Measurements from ENCODE around the gene SNRNP40. TPM values are rescaled to one million over a fixed set of nuclear protein-coding genes. Genes with fewer than 3 reads are reported as not detected.

Gene SNRNP40
- total and polyA plus RNA-seq, 2 donors (not counting 1 experiment from before 2014, with no cell fraction given), result 31.7 to 65.6 TPM

- CTCF ChIA-PET, result no interaction called here
- DNase-seq, result no peak
Observed at GRCh38 chr1:31244326-31244725, 52.3 kb downstream of the SNRNP40 start.

More at GRCh38 chr1:31244326-31244725, 52.3 kb downstream of the SNRNP40 start:
- H3K4me2 ChIP-seq (replicated peaks; ENCODE audit: low read depth, low read length, poor library complexity, severe bottlenecking), result no peak overlapping the region
- no peak overlapping the region for H2AFZ ChIP-seq (ENCODE audit: insufficient read depth, low read depth, low read length, poor library complexity, severe bottlenecking)
- H3K79me2 ChIP-seq (ENCODE audit: control insufficient read depth, insufficient read depth, low read length), result no peaks in the 10 kb centered on the region
- H3K4me1 ChIP-seq (ENCODE audit: control insufficient read depth in 2 of 2, insufficient read depth in 2 of 2, low read length in 2 of 2), result peaks cover 9 to 13% of the 10 kb centered on the region in 2 donors
- H3K9me3 Mint-ChIP-seq (ENCODE audit: insufficient read depth), result no peaks in the 10 kb centered on the region
- H3K27ac Mint-ChIP-seq, result peak overlapping the region; percentile 7
- WGBS (ENCODE audit: insufficient coverage), result 100% methylated on average over 1 of the region's 4 CpGs
- POLR2A ChIA-PET, result no interaction called here
- no peaks in the 10 kb centered on the region for H4K20me1 ChIP-seq (ENCODE audit: control insufficient read depth, insufficient read depth, low read length, poor library complexity, severe bottlenecking)
- no peak overlapping the region for H3K27ac ChIP-seq (ENCODE audit: low read length in 2 of 2)
- intact Hi-C loops (cut with micrococcal nuclease), result no loop called here
- H3K9me3 ChIP-seq (ENCODE audit: control extremely low read depth in 1 of 3, control insufficient read depth in 2 of 3, insufficient read depth in 1 of 3, low read length in 2 of 3), result no peaks in the 10 kb centered on the region
- H3K4me3 ChIP-seq (ENCODE audit: control extremely low read depth in 1 of 5, extremely low read depth in 1 of 5, insufficient read depth in 1 of 5, low read depth in 2 of 5, low read length in 4 of 5), result no peak overlapping the region
- H3K9ac ChIP-seq (ENCODE audit: low read length), result no peak overlapping the region
- no peak for ATAC-seq (ENCODE audit: low read depth)
- H3K27me3 Mint-ChIP-seq, result peaks cover 18% of the 10 kb centered on the region
- no peak for TF ChIP-seq EZH2 (IDR thresholded peaks at IDR 0.05; ENCODE audit: borderline replicate concordance, insufficient read depth, low read depth, low read length, poor library complexity, severe bottlenecking)
- no peak for TF ChIP-seq CTCF (IDR thresholded peaks at IDR 0.05)
- H3K27me3 ChIP-seq (replicated peaks in 1 of 4; ENCODE audit: control extremely low read depth in 1 of 4, control insufficient read depth in 3 of 4, insufficient read depth in 4 of 4, low read length in 3 of 4), result peaks cover 0 to 11% (median 6%) of the 10 kb centered on the region in 4 experiments
- peaks cover 14% of the 10 kb centered on the region for H3K4me1 Mint-ChIP-seq
- no peaks in the 10 kb centered on the region for H3K36me3 ChIP-seq (replicated peaks in 1 of 2; ENCODE audit: control extremely low read depth in 1 of 2, control insufficient read depth in 1 of 2, extremely low read depth in 1 of 2, insufficient read depth in 2 of 2, low read length in 1 of 2)
- H3K4me3 Mint-ChIP-seq, result no peak overlapping the region

Data from B cell (primary cell).